ENCODE data around the gene SMC4. TPM values are rescaled to one million over a fixed set of nuclear protein-coding genes. Genes with fewer than 3 reads are reported as not detected.

Gene SMC4
- total and polyA plus RNA-seq, 10 of the 15 experiments (the other 5 are each of a cell fraction or from before 2014, with no cell fraction given): 75.6 to 288 (median 136) TPM

GRCh38 chr3:160412477-160412876 lies 13.0 kb downstream of the SMC4 start:
- Histone ChIP-seq H3K4me3 (no peak overlapping the region), H2AFZ (ENCODE audit: control insufficient read depth, low read depth, low read length) (no peak overlapping the region), H3K4me2 (ENCODE audit: control insufficient read depth, insufficient read depth) (no peak overlapping the region), H3K9me3 (replicated peaks; ENCODE audit: control insufficient read depth, insufficient read depth, low read length) (no peaks in the 10 kb centered on the region), H3K79me2 (ENCODE audit: control insufficient read depth, insufficient read depth, low read length) (peaks cover 52% of the 10 kb centered on the region), H4K20me1 (ENCODE audit: control insufficient read depth, insufficient read depth) (no peaks in the 10 kb centered on the region), H3K27me3 (replicated peaks in 1 of 2; ENCODE audit: control insufficient read depth in 2 of 2, insufficient read depth in 2 of 2, low read length in 1 of 2) (no peaks in the 10 kb centered on the region), H3K4me1 (ENCODE audit: control insufficient read depth, insufficient read depth, low read length) (no peaks in the 10 kb centered on the region), H3K9ac (ENCODE audit: control insufficient read depth, insufficient read depth, low read length) (no peak overlapping the region), H3K36me3 (ENCODE audit: control insufficient read depth in 2 of 2, insufficient read depth in 2 of 2, low read length in 1 of 2) (peaks cover 6 to 16% of the 10 kb centered on the region in 2 experiments), H3K27ac (ENCODE audit: control insufficient read depth, insufficient read depth) (no peak overlapping the region)
- in situ Hi-C loops (cut with MboI) (loop anchor here (5.0 to 10.0 kb wide), 2 partner anchors 250 to 388 kb away; no protein-coding TSS in a partner anchor), intact Hi-C loops (cut with micrococcal nuclease; ENCODE audit: unreplicated experiment) (loop anchor here (5.0 kb wide), 1 partner anchor 525 kb away; no protein-coding TSS in a partner anchor)
- no peak for TF ChIP-seq RFX5 (IDR thresholded peaks at IDR 0.05; ENCODE audit: low read depth, low read length)
- no peak for TF ChIP-seq DPF2 (IDR thresholded peaks at IDR 0.05)
- no peak for TF ChIP-seq ZBTB40 (IDR thresholded peaks at IDR 0.05; ENCODE audit: borderline replicate concordance)
- no peak for TF ChIP-seq GATAD2B (conservative IDR thresholded peaks at IDR 0.05; ENCODE audit: low read depth)
- no peak for TF ChIP-seq CBX5 (IDR thresholded peaks at IDR 0.05; ENCODE audit: low read depth)
- no peak for TF ChIP-seq BHLHE40 (IDR thresholded peaks at IDR 0.05; ENCODE audit: borderline replicate concordance in 1 of 2, low read depth in 2 of 2, low read length in 1 of 2)
- no peak for TF ChIP-seq ZBTB4 (CRISPR knock-in tag; IDR thresholded peaks at IDR 0.05)
- TF ChIP-seq POLR2AphosphoS5 (IDR thresholded peaks at IDR 0.05; ENCODE audit: low read length): no peak
- TF ChIP-seq SMAD5 (IDR thresholded peaks at IDR 0.05; ENCODE audit: low read depth): no peak
- TF ChIP-seq EED (IDR thresholded peaks at IDR 0.05; ENCODE audit: low read depth): no peak
- no peak for TF ChIP-seq KDM1A (IDR thresholded peaks at IDR 0.05; ENCODE audit: borderline replicate concordance)
- no peak for TF ChIP-seq FOXK2 (IDR thresholded peaks at IDR 0.05)
- no peak for TF ChIP-seq TARDBP (IDR thresholded peaks at IDR 0.05; ENCODE audit: borderline replicate concordance)
- TF ChIP-seq ELK1 (IDR thresholded peaks at IDR 0.05; ENCODE audit: low read depth, low read length): no peak
- TF ChIP-seq FOXM1 (IDR thresholded peaks at IDR 0.05; ENCODE audit: low read depth, low read length): no peak
- WGBS (ENCODE audit: insufficient coverage, insufficient replicate concordance, low lambda C conversion rate, missing lambda C conversion rate): 100% methylated on average over 1 of the region's 1 CpG
- no TSS peak for BruUV-seq (replicated peaks)
- POLR2A ChIA-PET: interaction anchor here (0.6 to 1.4 kb wide), 2 partner anchors 14 to 22 kb away, joined by 3 to 8 read pairs; partner anchors contain the start of gene IFT80
- RAD21 ChIA-PET (ENCODE audit: unreplicated experiment): interaction anchor here (1.2 to 4.0 kb wide), 8 partner anchors 10 to 527 kb away, joined by 4 to 29 read pairs (median 8); partner anchors contain the start of gene IL12A
- FAIRE-seq (no peak), DNase-seq (ENCODE audit: low read depth, low spot score) (no peak), ATAC-seq (no peak)
- CTCF ChIA-PET: interaction anchor here (0.6 to 5.2 kb wide), 23 partner anchors 10 to 528 kb away, joined by 3 to 45 read pairs (median 6); partner anchors contain the start of gene TRIM59
- SMC1A ChIA-PET (ENCODE audit: uncharacterized antibody, unreplicated experiment): interaction anchor here (1.0 to 10.7 kb wide), 13 partner anchors 9 to 528 kb away, joined by 3 to 73 read pairs (median 6); partner anchors contain the start of gene TRIM59

All from GM12878 (cell line).